Activated naive CD4-positive, alpha-beta T cell treated with anti-CD3 and anti-CD28 coated beads, Interleukin-2, amount 50 U/mL, for 72 hours (primary cell): ENCODE results near the gene ALDH4A1. TPM values are rescaled to one million over a fixed set of nuclear protein-coding genes. Genes with fewer than 3 reads are reported as not detected.

Experiments used
- total RNA-seq, 2 donors: library from RNA; stranded (reverse); gene quantifications; one replicate each; pipeline ENCODE4 v1.2.3, GENCODE V29; 2022

Gene ALDH4A1
- total RNA-seq, 2 donors from 2014 or later, result 7.4 to 9.8 TPM

Other genes with a start within 250 kb of the ALDH4A1 start
- not detected for gene TAS1R2, start 42.9 kb downstream of the ALDH4A1 start, total RNA-seq
- gene IFFO2, start 54.1 kb upstream of the ALDH4A1 start, total RNA-seq, result 10 to 100 TPM; 27.3 to 41.7 TPM